ENCODE measurements around the gene OR2A1.
"Not testable (repeated sequence)": the region's sequence is repeated elsewhere in the genome, so short reads cannot be mapped to it uniquely, and the experiment has no call there.

Gene OR2A1

GRCh38 chr7:144325868-144326267, 13.6 kb downstream of the OR2A1 start:
- DNase-seq: not testable (repeated sequence)

- not testable (repeated sequence) for DNase-seq
Observed at GRCh38 chr7:144330044-144330443, 17.8 kb downstream of the OR2A1 start.

GRCh38 chr7:144331221-144331995, 19.2 kb downstream of the OR2A1 start:
- not testable (repeated sequence) for DNase-seq

- not testable (repeated sequence) for DNase-seq
Observed at GRCh38 chr7:144331996-144332288, 19.7 kb downstream of the OR2A1 start.

GRCh38 chr7:144348625-144349024, 36.4 kb downstream of the OR2A1 start:
- DNase-seq: not testable (repeated sequence)

GRCh38 chr7:144351667-144352066, 39.4 kb downstream of the OR2A1 start:
- DNase-seq: not testable (repeated sequence)

GRCh38 chr7:144355176-144355822, 43.1 kb downstream of the OR2A1 start, which contains the start of gene ARHGEF5:
TSS of gene ARHGEF5 (plus strand) at chr7:144355402. CDS start at chr7:144362670, 7,268 bp downstream.
- not testable (repeated sequence) for DNase-seq

GRCh38 chr7:144356185-144356584, 44.0 kb downstream of the OR2A1 start:
- DNase-seq: not testable (repeated sequence)

- DNase-seq: not testable (repeated sequence)
Observed at GRCh38 chr7:144356860-144357259, 44.6 kb downstream of the OR2A1 start.

- not testable (repeated sequence) for DNase-seq
Observed at GRCh38 chr7:144362061-144362460, 49.8 kb downstream of the OR2A1 start.

- DNase-seq: not testable (repeated sequence)
Observed at GRCh38 chr7:144365523-144365922, 53.3 kb downstream of the OR2A1 start.

GRCh38 chr7:144367250-144367649, 55.0 kb downstream of the OR2A1 start:
- DNase-seq: not testable (repeated sequence)

- DNase-seq: not testable (repeated sequence)
Observed at GRCh38 chr7:144369221-144369620, 57.0 kb downstream of the OR2A1 start.

All from NCI-H1048 (cell line).